ACC112 (cell line): ENCODE data around the gene MTARC1.

Experiments used
- H2AFZ ChIP-seq: fragments of 200-600 bp; sonication (generic); one replicate; pipeline ENCODE4 v1.6.0; 2017; ENCODE audit warnings: antibody characterized with exemption, low read length; ENCODE audit not compliant: unreplicated experiment
- H3K27ac ChIP-seq: fragments of 200-600 bp; sonication (generic); 2 replicates; pipeline ENCODE4 v1.5.1; 2014; ENCODE audit warnings: low read depth, mild to moderate bottlenecking, antibody characterized with exemption, low read length, moderate library complexity
- H3K27me3 ChIP-seq: fragments of 200-600 bp; sonication (generic); 2 replicates; pipeline ENCODE4 v1.6.1; 2014; ENCODE audit warnings: mild to moderate bottlenecking, antibody characterized with exemption, low read length, moderate library complexity, mixed read lengths; ENCODE audit not compliant: insufficient read depth
- H3K36me3 ChIP-seq: fragments of 200-600 bp; sonication (generic); 2 replicates; pipeline ENCODE4 v1.6.1; 2016; ENCODE audit warnings: mild to moderate bottlenecking, antibody characterized with exemption, low read length, moderate library complexity, mixed read lengths; ENCODE audit not compliant: insufficient read depth
- H3K4me1 ChIP-seq: fragments of 200-600 bp; sonication (generic); one replicate; pipeline ENCODE4 v1.6.1; 2016; ENCODE audit warnings: low read length, mixed read lengths; ENCODE audit not compliant: insufficient read depth, unreplicated experiment, control insufficient read depth
- H3K4me3 ChIP-seq: fragments of 200-600 bp; sonication (generic); 2 replicates; pipeline ENCODE4 v1.5.1; 2014; ENCODE audit warnings: mild to moderate bottlenecking, low read depth, low read length
- H3K79me2 ChIP-seq: fragments of 200-600 bp; sonication (generic); one replicate; pipeline ENCODE4 v1.6.0; 2016; ENCODE audit warnings: low read length; ENCODE audit not compliant: control insufficient read depth, unreplicated experiment, insufficient read depth

Gene MTARC1

DNA sequence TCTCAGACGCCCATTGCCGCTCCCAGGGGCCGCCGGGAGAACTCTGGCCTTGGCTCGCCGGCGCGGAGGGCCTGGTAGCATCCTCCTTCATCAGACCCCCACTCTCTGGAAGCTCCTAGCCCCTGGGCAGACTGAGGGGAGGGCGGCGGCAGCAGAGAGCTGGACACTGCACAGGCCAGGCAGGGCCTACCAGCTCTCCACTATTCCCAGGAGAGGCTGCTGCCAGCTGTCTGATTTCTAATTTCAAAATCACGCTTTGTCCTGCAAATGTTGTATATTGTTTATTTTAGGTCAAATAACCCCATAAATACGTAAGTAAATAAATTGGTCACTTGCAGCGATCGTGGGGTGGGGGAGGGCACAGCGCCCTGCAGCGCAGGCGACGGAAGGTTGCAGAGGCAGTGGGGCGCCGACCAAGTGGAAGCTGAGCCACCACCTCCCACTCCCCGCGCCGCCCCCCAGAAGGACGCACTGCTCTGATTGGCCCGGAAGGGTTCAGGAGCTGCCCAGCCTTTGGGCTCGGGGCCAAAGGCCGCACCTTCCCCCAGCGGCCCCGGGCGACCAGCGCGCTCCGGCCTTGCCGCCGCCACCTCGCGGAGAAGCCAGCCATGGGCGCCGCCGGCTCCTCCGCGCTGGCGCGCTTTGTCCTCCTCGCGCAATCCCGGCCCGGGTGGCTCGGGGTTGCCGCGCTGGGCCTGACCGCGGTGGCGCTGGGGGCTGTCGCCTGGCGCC, at the start of gene MTARC1:
MTARC1 (plus strand) TSS at position 577 of the 732 bp plus-strand sequence; CDS start at position 609, 32 bp downstream.
- H2AFZ ChIP-seq, result peak within 1 kb of the TSS; percentile 91

DNA sequence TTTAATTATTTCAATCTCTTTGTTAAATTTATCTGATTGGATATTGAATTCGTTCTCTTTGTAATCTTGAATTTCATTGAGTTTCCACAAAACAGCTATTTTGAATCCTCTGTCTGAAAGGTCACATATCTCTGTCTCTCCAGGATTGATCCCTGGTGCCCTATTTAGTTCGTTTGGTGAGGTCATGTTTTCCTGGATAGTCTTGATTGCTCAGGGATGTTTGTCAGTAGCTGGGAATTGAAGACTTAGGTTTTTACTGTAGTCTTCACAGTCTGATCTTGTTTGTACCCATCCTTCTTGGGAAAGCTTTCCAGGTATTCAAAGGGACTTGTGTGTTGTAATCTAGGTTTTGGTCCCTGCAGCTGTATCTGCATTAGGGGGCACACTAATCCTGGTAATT, 45.4 kb upstream of the MTARC1 start:
- no peaks in the 10 kb centered on the region for H3K79me2 ChIP-seq
- H3K27me3 ChIP-seq, result no peaks in the 10 kb centered on the region
- no peak overlapping the region for H3K4me3 ChIP-seq
- no peak overlapping the region for H2AFZ ChIP-seq
- H3K36me3 ChIP-seq, result no peaks in the 10 kb centered on the region
- H3K4me1 ChIP-seq, result no peaks in the 10 kb centered on the region
- H3K27ac ChIP-seq, result no peak overlapping the region

More for the DNA sequence above, at the start of gene MTARC1:
- no peak within 1 kb of the TSS for H3K27ac ChIP-seq
- no peaks in the 10 kb centered on the region for H3K4me1 ChIP-seq
- no peaks in the 10 kb centered on the region for H3K36me3 ChIP-seq
- no peaks in the 10 kb centered on the region for H3K27me3 ChIP-seq
- H3K4me3 ChIP-seq, result peak within 1 kb of the TSS; percentile 75
- no peaks in the 10 kb centered on the region for H3K79me2 ChIP-seq

DNA sequence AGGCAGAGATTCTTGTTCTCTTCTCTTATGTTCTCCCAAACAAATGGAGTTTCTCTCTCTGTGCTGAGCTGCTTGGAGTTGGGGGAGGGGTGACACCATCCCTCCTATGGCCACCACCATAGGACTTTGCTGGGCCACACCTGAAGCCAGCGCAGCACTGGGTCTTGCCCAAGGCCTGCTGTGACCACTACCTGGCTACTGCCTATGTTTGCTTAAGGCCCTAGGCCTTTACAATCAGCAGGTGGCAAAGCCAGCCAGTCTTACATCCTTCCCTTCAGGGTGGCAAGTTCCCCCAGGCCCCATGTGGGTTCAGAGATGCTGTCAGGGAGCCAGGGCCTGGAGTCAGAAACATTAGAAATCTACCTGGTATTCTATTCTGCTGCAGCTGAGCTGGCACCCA, 44.9 kb upstream of the MTARC1 start:
- no peak overlapping the region for H3K4me3 ChIP-seq
- H3K36me3 ChIP-seq, result no peaks in the 10 kb centered on the region
- H2AFZ ChIP-seq, result no peak overlapping the region
- H3K27me3 ChIP-seq, result no peaks in the 10 kb centered on the region
- no peaks in the 10 kb centered on the region for H3K79me2 ChIP-seq
- no peaks in the 10 kb centered on the region for H3K4me1 ChIP-seq
- H3K27ac ChIP-seq, result no peak overlapping the region

DNA sequence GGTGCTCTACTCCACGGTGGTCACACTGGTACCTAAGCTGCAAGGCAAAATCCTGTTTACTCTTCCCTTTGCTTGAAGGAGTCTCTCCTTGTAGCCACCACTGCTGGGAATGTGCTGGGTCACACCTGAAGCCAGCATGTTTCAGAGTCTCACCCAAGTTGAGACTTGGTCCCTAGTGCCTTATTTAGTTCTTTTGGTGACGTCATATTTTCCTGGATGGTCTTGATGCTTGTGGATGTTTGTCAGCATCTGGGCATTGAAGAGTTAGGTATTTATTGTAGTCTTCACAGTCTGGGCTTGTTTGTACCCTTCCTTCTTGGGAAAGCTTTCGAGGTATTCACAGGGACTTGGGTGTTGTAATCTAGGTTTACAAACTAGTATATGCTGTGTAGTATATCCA, 44.2 kb upstream of the MTARC1 start:
- Histone ChIP-seq H2AFZ (no peak overlapping the region), H3K4me3 (no peak overlapping the region), H3K27ac (no peak overlapping the region), H3K27me3 (no peaks in the 10 kb centered on the region), H3K4me1 (no peaks in the 10 kb centered on the region), H3K79me2 (no peaks in the 10 kb centered on the region), H3K36me3 (no peaks in the 10 kb centered on the region)

DNA sequence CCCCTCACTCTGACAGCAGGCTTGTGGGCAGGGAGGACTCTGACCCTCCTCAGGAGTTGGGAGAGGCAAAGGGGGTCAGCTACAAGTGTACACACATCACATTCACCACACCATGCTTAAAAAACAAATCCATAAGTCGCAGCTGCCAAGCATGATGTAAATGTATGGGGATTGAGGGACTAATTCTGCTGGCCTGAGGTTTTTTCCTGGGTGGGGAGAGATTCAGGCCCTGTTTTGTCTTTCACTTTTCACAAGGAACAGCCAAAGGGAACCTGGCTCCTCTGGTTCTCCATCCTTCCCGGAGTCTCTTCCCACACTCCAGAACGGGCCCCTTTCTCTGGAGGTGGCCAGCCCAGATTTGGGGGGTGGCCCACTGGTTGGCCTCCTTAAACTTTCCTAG, 39.9 kb upstream of the MTARC1 start:
- Histone ChIP-seq H3K27me3 (no peaks in the 10 kb centered on the region), H3K79me2 (peaks cover 5% of the 10 kb centered on the region), H3K4me3 (no peak overlapping the region), H3K4me1 (no peaks in the 10 kb centered on the region), H2AFZ (peak overlapping the region; percentile 95), H3K36me3 (no peaks in the 10 kb centered on the region), H3K27ac (no peak overlapping the region)

DNA sequence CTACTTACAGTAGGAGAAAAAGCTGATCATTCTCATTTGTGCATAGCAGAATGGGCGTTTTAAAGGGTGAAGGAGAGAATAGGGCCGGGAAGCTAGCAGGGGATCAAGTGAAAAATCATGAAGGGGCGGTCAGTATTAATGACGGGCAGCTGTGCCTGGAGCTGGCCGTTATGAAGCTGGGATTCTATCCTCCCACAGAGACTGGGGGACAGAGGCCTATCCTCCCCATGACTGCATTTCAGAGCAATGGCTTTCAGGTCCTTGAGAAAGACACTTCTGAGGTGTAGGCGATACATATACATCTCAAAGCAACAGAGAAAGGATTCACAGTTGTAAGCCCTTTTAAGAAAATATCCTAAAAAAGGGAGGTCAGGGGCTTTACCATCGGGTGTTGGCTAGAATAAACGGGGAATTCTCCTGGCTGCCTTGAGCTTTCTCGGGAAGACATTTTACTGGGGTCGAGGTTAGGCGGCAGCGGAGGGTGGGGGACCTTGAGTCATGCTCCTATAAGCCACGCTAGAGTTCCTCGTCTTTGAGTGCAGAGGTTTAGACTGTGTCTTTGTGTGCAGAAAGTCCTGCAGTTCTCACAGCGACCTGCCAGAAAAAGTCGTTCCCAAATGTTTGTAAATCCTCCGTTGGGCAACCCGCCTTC, 39.1 kb upstream of the MTARC1 start:
- Histone ChIP-seq H3K4me3 (peak overlapping the region; percentile 90), H3K27ac (no peak overlapping the region)

DNA sequence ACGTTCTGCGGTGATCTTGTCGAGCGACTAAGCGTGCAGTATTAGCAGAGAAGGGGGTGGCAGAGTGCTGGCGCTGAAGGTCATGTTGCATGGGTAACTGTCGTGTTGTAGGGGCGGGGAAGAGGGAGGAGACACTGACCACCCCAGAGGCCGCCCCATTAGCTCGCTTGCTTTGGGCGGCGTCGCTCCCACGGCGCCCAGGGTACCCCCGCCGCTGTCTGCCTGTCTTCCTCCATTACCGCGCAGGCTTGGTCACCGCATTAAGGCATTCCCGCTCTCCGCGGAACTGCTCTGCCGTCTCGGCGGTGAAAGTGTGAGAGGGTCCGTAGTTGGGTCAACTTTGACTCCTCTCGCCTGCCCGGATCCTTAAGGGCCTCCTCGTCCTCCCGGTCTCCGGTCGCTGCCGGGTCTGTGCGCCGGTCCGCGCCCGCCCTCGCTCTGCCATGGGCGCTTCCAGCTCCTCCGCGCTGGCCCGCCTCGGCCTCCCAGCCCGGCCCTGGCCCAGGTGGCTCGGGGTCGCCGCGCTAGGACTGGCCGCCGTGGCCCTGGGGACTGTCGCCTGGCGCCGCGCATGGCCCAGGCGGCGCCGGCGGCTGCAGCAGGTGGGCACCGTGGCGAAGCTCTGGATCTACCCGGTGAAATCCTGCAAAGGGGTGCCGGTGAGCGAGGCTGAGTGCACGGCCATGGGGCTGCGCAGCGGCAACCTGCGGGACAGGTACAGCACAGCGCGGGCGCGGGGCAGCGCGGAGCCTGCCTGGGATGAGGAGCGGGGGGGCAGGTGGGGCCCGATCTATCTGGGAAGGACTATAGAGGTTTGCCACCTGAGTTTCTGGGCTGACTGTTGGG, 38.4 kb upstream of the MTARC1 start, which contains the start of gene MTARC2:
MTARC2 (plus strand) TSS at position 234 of the 846 bp plus-strand sequence; CDS start at position 444, 210 bp downstream.
- no peaks in the 10 kb centered on the region for H3K36me3 ChIP-seq
- no peak within 1 kb of the TSS for H3K27ac ChIP-seq
- H3K4me1 ChIP-seq, result no peaks in the 10 kb centered on the region
- peak within 1 kb of the TSS; percentile 95 for H2AFZ ChIP-seq
- no peaks in the 10 kb centered on the region for H3K27me3 ChIP-seq
- peak within 1 kb of the TSS; percentile 90 for H3K4me3 ChIP-seq
- H3K79me2 ChIP-seq, result peaks cover 5% of the 10 kb centered on the region

More for the DNA sequence above, 39.1 kb upstream of the MTARC1 start:
- peak overlapping the region; percentile 95 for H2AFZ ChIP-seq
- H3K36me3 ChIP-seq, result no peaks in the 10 kb centered on the region
- no peaks in the 10 kb centered on the region for H3K27me3 ChIP-seq
- peaks cover 5% of the 10 kb centered on the region for H3K79me2 ChIP-seq
- H3K4me1 ChIP-seq, result no peaks in the 10 kb centered on the region

DNA sequence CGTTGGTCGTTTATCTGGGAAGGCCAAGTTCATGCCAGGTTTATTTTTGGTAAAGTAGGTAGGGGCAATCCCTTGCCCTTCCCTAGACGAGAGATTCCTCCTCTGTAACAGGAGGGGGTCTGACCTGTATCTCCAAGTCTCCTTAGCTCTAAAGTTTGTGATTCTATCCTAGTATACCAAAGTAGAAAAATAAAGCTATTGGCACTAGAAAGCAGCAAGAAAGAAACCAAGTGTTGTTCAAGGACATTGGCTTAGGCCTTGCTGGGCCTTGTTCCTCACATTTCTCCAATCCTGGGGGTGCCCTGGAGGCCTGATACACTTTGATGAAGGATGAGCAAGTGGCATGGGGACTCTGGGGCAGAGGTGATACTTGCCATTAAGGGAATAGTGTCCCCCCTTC, 37.8 kb upstream of the MTARC1 start:
- Histone ChIP-seq H2AFZ (peak overlapping the region; percentile 95), H3K4me1 (no peaks in the 10 kb centered on the region), H3K27me3 (no peaks in the 10 kb centered on the region), H3K36me3 (no peaks in the 10 kb centered on the region), H3K27ac (no peak overlapping the region), H3K79me2 (peaks cover 5% of the 10 kb centered on the region), H3K4me3 (peak overlapping the region; percentile 90)

DNA sequence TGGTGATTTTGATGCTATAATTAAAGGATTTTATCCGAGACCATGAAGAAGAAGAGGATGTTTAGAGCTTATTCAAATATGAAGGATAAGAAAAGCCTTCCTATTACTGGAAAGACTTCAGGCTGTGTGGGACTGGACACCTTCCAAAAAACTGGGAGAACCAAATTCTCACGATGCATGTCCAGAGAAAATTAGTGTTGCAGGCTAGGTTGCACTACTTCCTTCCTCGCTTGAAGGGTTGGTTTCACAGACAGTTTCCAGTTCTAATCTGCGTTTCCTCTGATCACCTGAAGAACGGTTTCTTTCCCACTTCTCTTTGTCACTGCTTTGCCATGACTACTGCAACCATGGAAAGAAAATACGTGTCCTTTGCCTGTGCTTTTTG, 36.6 kb upstream of the MTARC1 start:
- no peak overlapping the region for H3K4me3 ChIP-seq
- H3K36me3 ChIP-seq, result no peaks in the 10 kb centered on the region
- no peak overlapping the region for H3K27ac ChIP-seq
- H3K27me3 ChIP-seq, result no peaks in the 10 kb centered on the region
- no peaks in the 10 kb centered on the region for H3K4me1 ChIP-seq
- H3K79me2 ChIP-seq, result peaks cover 5% of the 10 kb centered on the region
- no peak overlapping the region for H2AFZ ChIP-seq

DNA sequence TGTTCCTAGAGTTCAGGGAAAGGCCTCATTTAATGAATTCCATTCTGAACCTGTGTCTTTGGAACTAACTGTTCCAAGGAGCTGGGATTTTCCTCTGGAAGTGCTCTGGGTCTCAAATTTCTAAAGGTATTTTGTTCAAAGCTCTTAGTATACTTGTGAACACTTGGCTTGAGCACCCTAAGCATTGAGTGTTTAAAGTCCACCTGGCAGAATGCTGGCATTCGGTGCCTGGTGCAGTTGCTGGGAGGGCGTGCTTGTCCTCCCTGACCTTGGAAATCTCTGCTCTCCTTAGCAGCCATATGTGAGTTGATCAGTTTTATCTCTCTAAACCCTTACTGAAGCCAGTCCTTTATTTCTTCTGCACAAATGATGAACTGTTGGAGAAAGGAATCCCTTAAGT, 35.6 kb upstream of the MTARC1 start:
- H3K36me3 ChIP-seq, result no peaks in the 10 kb centered on the region; the same call in 1 of the 2 replicates
- H3K27me3 ChIP-seq, result no peaks in the 10 kb centered on the region
- H3K4me3 ChIP-seq, result no peak overlapping the region
- H3K79me2 ChIP-seq, result peaks cover 5% of the 10 kb centered on the region
- H3K27ac ChIP-seq, result no peak overlapping the region
- H3K4me1 ChIP-seq, result no peaks in the 10 kb centered on the region
- H2AFZ ChIP-seq, result no peak overlapping the region
